ENCODE measurements around the gene GLI2.

GLI2 gene

GRCh38 chr2:120758181-120759144 lies 22.8 kb downstream of the GLI2 start:
- DNase-seq (ENCODE audit: low spot score): no peak

- no peak for DNase-seq (ENCODE audit: low spot score)
These were observed 24.1 kb downstream of the GLI2 start for GRCh38 chr2:120759543-120760331.

GRCh38 chr2:120760446-120761135 lies 24.9 kb downstream of the GLI2 start:
- peak; percentile 8 for DNase-seq (ENCODE audit: low spot score)

GRCh38 chr2:120761164-120761861 lies 25.6 kb downstream of the GLI2 start:
- DNase-seq (ENCODE audit: low spot score): no peak

GRCh38 chr2:120761911-120762310 lies 26.2 kb downstream of the GLI2 start:
- DNase-seq (ENCODE audit: low spot score): no peak

- no peak for DNase-seq (ENCODE audit: low spot score)
These were observed 26.8 kb downstream of the GLI2 start for GRCh38 chr2:120762341-120763061.

GRCh38 chr2:120763508-120763907 lies 27.8 kb downstream of the GLI2 start:
- DNase-seq (ENCODE audit: low spot score): no peak

GRCh38 chr2:120763931-120764330 lies 28.3 kb downstream of the GLI2 start:
- DNase-seq (ENCODE audit: low spot score): no peak

- DNase-seq (ENCODE audit: low spot score): no peak
These were observed 28.8 kb downstream of the GLI2 start for GRCh38 chr2:120764492-120764891.

- DNase-seq (ENCODE audit: low spot score): no peak
These were observed 29.5 kb downstream of the GLI2 start for GRCh38 chr2:120764991-120765677.

- no peak for DNase-seq (ENCODE audit: low spot score)
These were observed 30.2 kb downstream of the GLI2 start for GRCh38 chr2:120765678-120766469.

GRCh38 chr2:120766470-120767351 lies 31.0 kb downstream of the GLI2 start:
- DNase-seq (ENCODE audit: low spot score): no peak

GRCh38 chr2:120767486-120768005 lies 31.9 kb downstream of the GLI2 start:
- DNase-seq (ENCODE audit: low spot score): no peak

- no peak for DNase-seq (ENCODE audit: low spot score)
These were observed 32.7 kb downstream of the GLI2 start for GRCh38 chr2:120768112-120769048.

- no peak for DNase-seq (ENCODE audit: low spot score)
These were observed 33.6 kb downstream of the GLI2 start for GRCh38 chr2:120769076-120769786.

GRCh38 chr2:120769787-120770120 lies 34.1 kb downstream of the GLI2 start:
- DNase-seq (ENCODE audit: low spot score): no peak

- DNase-seq (ENCODE audit: low spot score): no peak
These were observed 34.5 kb downstream of the GLI2 start for GRCh38 chr2:120770176-120770575.

All from kidney tubule cell (primary cell).